NT2/D1 (cell line): ENCODE results near the gene SLC47A2.

Experiments used
- SUZ12 ChIP-seq: IDR thresholded peaks from 2 replicates; pipeline ENCODE4 v1.6.1; 2011; ENCODE audit not compliant: insufficient read length, insufficient read depth; ENCODE audit errors: extremely low read depth
- YY1 ChIP-seq: IDR thresholded peaks from 2 replicates; pipeline ENCODE4 v1.6.1; 2011; ENCODE audit not compliant: insufficient read length, insufficient read depth
- ZNF274 ChIP-seq: IDR thresholded peaks from 2 replicates; pipeline ENCODE4 v1.6.1; 2011; ENCODE audit warnings: mild to moderate bottlenecking, low read depth, low read length

DNA sequence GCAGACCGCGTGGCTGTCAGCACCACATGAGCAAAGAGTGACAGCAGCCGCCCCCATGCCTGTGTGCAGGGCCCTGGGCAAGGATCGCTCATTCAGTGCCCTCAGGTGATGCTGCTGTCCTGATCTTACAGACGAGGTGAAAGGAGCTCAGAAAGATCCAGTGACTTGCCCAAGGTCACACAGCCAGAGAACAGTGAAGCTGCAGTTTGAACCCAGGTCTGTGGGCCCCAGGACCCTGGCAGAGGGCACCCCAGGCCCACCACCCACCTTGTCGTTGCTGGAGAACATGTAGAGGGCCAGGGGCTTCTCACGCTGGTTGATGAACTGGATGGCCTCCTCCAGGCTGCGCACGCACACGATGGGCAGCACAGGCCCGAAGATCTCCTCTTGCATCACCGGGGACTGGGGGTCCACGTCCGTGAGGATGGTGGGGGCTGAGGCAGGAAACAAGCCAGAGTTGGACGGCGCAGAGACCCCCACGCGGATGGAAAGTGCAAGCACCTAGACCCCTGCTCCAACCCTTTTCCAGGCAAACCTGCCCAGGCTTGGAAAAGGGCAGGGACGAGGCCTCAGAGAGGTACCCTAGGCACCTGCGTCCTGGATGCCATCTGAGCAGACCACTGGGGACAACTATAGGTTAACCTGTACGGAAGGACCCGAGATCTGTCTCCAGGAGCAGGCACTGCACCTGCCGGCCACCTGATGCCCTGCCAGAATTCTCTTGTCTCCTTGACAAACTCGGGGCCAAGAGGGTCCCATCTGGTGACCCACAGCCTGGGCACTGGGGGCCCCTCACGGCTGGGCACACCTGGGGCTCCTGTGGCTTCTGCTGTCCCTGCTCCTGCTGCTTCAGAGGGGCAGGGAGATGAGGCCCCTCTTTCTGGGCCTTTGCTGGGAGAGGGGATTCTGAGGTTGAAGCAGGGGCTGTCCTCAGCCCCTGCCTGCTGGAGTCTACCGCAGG lies 23.1 kb upstream of the SLC47A2 start:
- TF ChIP-seq SUZ12 (no peak), YY1 (no peak), ZNF274 (no peak)
